Panc1 (cell line): Measurements from ENCODE around the gene MLPH.

Experiments used
- CTCF ChIP-seq: fragments of 450-650 bp; IDR thresholded peaks from 2 replicates; pipeline ENCODE4 v1.5.1; 2017; ENCODE audit warnings: mild to moderate bottlenecking
- POLR2AphosphoS5 ChIP-seq: IDR thresholded peaks from 2 replicates; pipeline ENCODE4 v1.6.1; 2012; ENCODE audit warnings: mild to moderate bottlenecking, low read depth, low read length, moderate library complexity

GRCh38 chr2:237485844-237486243, 1.2 kb upstream of the MLPH start:
- TF ChIP-seq CTCF = no peak
- TF ChIP-seq POLR2AphosphoS5 = no peak
